ENCODE measurements around the gene ARL4A. TPM values are rescaled to one million over a fixed set of nuclear protein-coding genes. Genes with fewer than 3 reads are reported as not detected.
"Not testable (repeated sequence)": the region's sequence is repeated elsewhere in the genome, so short reads cannot be mapped to it uniquely, and the experiment has no call there.

ARL4A gene
- total and polyA plus RNA-seq, 10 of the 15 experiments (the other 5 are each of a cell fraction or from before 2014, with no cell fraction given), result 0.35 to 4.6 (median 2.7) TPM

DNA sequence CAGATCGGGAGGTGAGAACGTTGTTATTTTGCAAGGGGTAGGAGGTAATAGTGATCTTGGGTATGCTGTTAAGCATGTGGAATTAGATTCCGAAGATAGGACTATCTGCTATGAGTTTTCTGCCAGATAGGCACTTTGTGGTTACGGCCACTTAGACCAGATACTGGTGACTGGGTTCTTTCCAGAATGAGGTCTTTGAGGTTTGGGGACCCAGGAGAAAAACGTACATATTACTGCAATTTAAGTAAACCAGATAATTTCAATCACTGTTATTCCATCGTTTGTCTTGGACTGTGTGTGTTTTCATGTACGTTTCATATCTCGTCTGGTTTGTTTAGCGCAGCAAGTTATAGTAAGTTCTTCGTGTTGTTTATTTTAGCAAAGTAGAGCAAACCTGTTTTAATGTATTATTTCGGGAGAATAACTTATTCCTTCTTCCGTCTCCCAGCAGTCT, 312 bp downstream of the ARL4A start:
- Histone ChIP-seq H3K4me1 (ENCODE audit: control insufficient read depth, insufficient read depth, low read length) (peaks cover 4% of the 10 kb centered on the region; the same call in 1 of the 2 replicates), H3K79me2 (ENCODE audit: control insufficient read depth, insufficient read depth, low read length) (no peaks in the 10 kb centered on the region), H3K36me3 (ENCODE audit: control insufficient read depth in 2 of 2, insufficient read depth in 2 of 2, low read length in 1 of 2) (no peaks in the 10 kb centered on the region), H3K4me3 (peak overlapping the region; percentile 79; the same call in 1 of the 2 replicates), H3K9ac (ENCODE audit: control insufficient read depth, insufficient read depth, low read length) (no peak overlapping the region), H2AFZ (ENCODE audit: control insufficient read depth, low read depth, low read length) (peak overlapping the region; percentile 94), H4K20me1 (ENCODE audit: control insufficient read depth, insufficient read depth) (no peaks in the 10 kb centered on the region), H3K27ac (ENCODE audit: control insufficient read depth, insufficient read depth) (no peak overlapping the region), H3K27me3 (replicated peaks in 1 of 2; ENCODE audit: control insufficient read depth in 2 of 2, insufficient read depth in 2 of 2, low read length in 1 of 2) (no peaks in the 10 kb centered on the region), H3K4me2 (ENCODE audit: control insufficient read depth, insufficient read depth) (peak overlapping the region; percentile 94), H3K9me3 (replicated peaks; ENCODE audit: control insufficient read depth, insufficient read depth, low read length) (no peaks in the 10 kb centered on the region; the same call in 2 of the 3 replicates)
- ChIA-PET POLR2A (no interaction called here), RAD21 (ENCODE audit: unreplicated experiment) (interaction anchor here (1.1 kb wide), 1 partner anchor 8 kb away, joined by 3 read pairs; no protein-coding TSS in a partner anchor), SMC1A (ENCODE audit: uncharacterized antibody, unreplicated experiment) (no interaction called here), CTCF (interaction anchor here (1.2 kb wide), 1 partner anchor 13 kb away, joined by 5 read pairs; no protein-coding TSS in a partner anchor)
- DNase-seq (ENCODE audit: low read depth, low spot score) (peak; percentile 8), ATAC-seq (no peak), FAIRE-seq (peak; percentile 31)
- WGBS (ENCODE audit: insufficient coverage, insufficient replicate concordance, low lambda C conversion rate, missing lambda C conversion rate), result 31% methylated on average over 12 of the region's 12 CpGs
- TF ChIP-seq EP300 (IDR thresholded peaks at IDR 0.05; ENCODE audit: borderline replicate concordance in 1 of 2, control insufficient read depth in 1 of 2, low read depth in 2 of 2, low read length in 2 of 2), result no peak
- in situ Hi-C loops (cut with MboI), result no loop called here
- no TSS peak for BruUV-seq (replicated peaks)
- intact Hi-C loops (cut with micrococcal nuclease; ENCODE audit: unreplicated experiment), result loop anchor here (5.0 kb wide), 1 partner anchor 50 kb away; no protein-coding TSS in a partner anchor

DNA sequence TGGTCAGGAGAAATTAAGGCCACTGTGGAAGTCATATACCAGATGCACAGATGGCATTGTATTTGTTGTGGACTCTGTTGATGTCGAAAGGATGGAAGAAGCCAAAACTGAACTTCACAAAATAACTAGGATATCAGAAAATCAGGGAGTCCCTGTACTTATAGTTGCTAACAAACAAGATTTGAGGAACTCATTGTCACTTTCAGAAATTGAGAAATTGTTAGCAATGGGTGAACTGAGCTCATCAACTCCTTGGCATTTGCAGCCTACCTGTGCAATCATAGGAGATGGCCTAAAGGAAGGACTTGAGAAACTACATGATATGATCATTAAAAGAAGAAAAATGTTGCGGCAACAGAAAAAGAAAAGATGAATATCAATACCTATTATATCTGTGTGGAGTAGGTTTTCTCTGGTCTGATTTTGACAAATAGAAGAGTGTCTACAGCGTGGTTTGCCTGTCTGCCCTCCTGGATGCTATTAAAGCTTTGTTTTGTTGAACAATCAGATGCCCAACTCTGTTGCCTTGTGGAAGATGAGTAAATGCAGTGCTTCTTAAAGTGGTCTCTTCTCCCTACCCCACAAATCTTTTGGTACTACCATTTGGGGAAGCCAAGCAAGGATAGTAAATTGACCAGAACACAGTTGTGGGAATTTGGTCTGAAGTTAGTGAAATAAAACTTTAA, 1.2 kb downstream of the ARL4A start:
- H3K36me3 ChIP-seq (ENCODE audit: control insufficient read depth in 2 of 2, insufficient read depth in 2 of 2, low read length in 1 of 2); H4K20me1 ChIP-seq (ENCODE audit: control insufficient read depth, insufficient read depth); DNase-seq (ENCODE audit: low read depth, low spot score); CTCF ChIA-PET; H3K4me3 ChIP-seq; H3K27me3 ChIP-seq (replicated peaks in 1 of 2; ENCODE audit: control insufficient read depth in 2 of 2, insufficient read depth in 2 of 2, low read length in 1 of 2); SMC1A ChIA-PET (ENCODE audit: uncharacterized antibody, unreplicated experiment); BruUV-seq (replicated peaks); H3K4me2 ChIP-seq (ENCODE audit: control insufficient read depth, insufficient read depth); in situ Hi-C loops (cut with MboI); H2AFZ ChIP-seq (ENCODE audit: control insufficient read depth, low read depth, low read length); H3K79me2 ChIP-seq (ENCODE audit: control insufficient read depth, insufficient read depth, low read length); H3K9me3 ChIP-seq (replicated peaks; ENCODE audit: control insufficient read depth, insufficient read depth, low read length); H3K27ac ChIP-seq (ENCODE audit: control insufficient read depth, insufficient read depth); H3K4me1 ChIP-seq (ENCODE audit: control insufficient read depth, insufficient read depth, low read length); POLR2A ChIA-PET; H3K9ac ChIP-seq (ENCODE audit: control insufficient read depth, insufficient read depth, low read length); ATAC-seq: not testable (repeated sequence)
- 89% methylated on average over 2 of the region's 3 CpGs for WGBS (ENCODE audit: insufficient coverage, insufficient replicate concordance, low lambda C conversion rate, missing lambda C conversion rate)
- RAD21 ChIA-PET (ENCODE audit: unreplicated experiment), result interaction anchor here (1.1 kb wide), 1 partner anchor 8 kb away, joined by 3 read pairs; no protein-coding TSS in a partner anchor
- FAIRE-seq, result peak; percentile 35
- intact Hi-C loops (cut with micrococcal nuclease; ENCODE audit: unreplicated experiment), result loop anchor here (5.0 kb wide), 1 partner anchor 51 kb away; no protein-coding TSS in a partner anchor
